SK-N-MC (cell line): Measurements from ENCODE around the gene SMC5.
A peak's percentile ranks its signal among the peaks of the same experiment; 100 is the strongest.

Experiments
- DNase-seq: peaks from one replicate; pipeline ENCODE4 v3.0.0-alpha.2; 2011; ENCODE audit warnings: low read depth, low spot score
- H3K27ac ChIP-seq: fragments of 200-600 bp; sonication (generic); 2 replicates; pipeline ENCODE4 v1.5.1; 2016; ENCODE audit warnings: mixed run types
- H3K36me3 ChIP-seq: fragments of 200-600 bp; sonication (generic); 2 replicates; pipeline ENCODE4 v1.6.1; 2017; ENCODE audit warnings: antibody characterized with exemption, low read length, mixed read lengths; ENCODE audit not compliant: insufficient read depth
- H3K4me3 ChIP-seq: fragments of 200-600 bp; sonication (generic); 2 replicates; pipeline ENCODE4 v1.5.1; 2016
- H3K9ac ChIP-seq: fragments of 200-600 bp; sonication (generic); 2 replicates; pipeline ENCODE4 v1.8.0; 2017; ENCODE audit warnings: mixed run types, mixed read lengths; ENCODE audit not compliant: insufficient read length
- H3K9me3 ChIP-seq: fragments of 200-600 bp; sonication (generic); 2 replicates; pipeline ENCODE4 v1.6.1; 2017; ENCODE audit warnings: low read depth, mild to moderate bottlenecking, antibody characterized with exemption, low read length, moderate library complexity, mixed read lengths
- EZH2 ChIP-seq: fragments of 200-600 bp; sonication (generic); IDR thresholded peaks from one replicate; pipeline ENCODE4 v1.6.1; 2017; ENCODE audit warnings: antibody characterized with exemption
- FOXP2 ChIP-seq: optimal IDR thresholded peaks from 2 replicates; pipeline ENCODE3; 2011; ENCODE audit warnings: mild to moderate bottlenecking, moderate library complexity; ENCODE audit not compliant: insufficient read depth; ENCODE audit errors: extremely low read length, control extremely low read depth
- POLR2AphosphoS5 ChIP-seq: IDR thresholded peaks from 2 replicates; pipeline ENCODE4 v1.6.1; 2012; ENCODE audit warnings: mild to moderate bottlenecking, low read depth, low read length, borderline replicate concordance

The SMC5 gene

GRCh38 chr9:70260007-70260443 lies 1.2 kb downstream of the SMC5 start:
- DNase-seq: no peak
- TF ChIP-seq POLR2AphosphoS5 (no peak), FOXP2 (no peak), EZH2 (no peak)
- H3K9ac ChIP-seq: peak overlapping the region; percentile 98

DNA sequence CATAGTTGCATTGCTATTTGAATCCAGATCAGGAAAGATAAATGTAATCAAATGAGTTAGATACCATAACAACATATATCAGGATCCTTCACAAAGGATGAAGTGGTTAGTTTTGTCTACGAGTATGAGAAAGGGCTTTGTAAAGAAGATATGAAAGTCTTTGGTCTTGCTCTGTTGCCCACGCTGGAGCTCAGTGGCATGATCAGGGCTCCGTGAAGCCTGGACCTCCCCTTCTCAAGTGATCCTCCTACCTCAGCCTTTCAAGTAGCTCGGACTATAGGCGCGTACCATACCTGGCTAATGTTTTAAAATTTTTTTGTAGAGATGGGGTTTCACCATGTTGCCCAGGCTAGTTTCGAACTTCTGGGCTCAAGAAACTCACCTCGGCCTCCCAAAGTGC lies 1.8 kb downstream of the SMC5 start:
- Histone ChIP-seq H3K9me3 (no peaks in the 10 kb centered on the region), H3K27ac (no peak overlapping the region), H3K9ac (no peak overlapping the region), H3K36me3 (peaks cover 51% of the 10 kb centered on the region), H3K4me3 (peak overlapping the region; percentile 98)
- no peak for TF ChIP-seq EZH2
- TF ChIP-seq POLR2AphosphoS5: no peak
- TF ChIP-seq FOXP2: no peak
- DNase-seq: no peak

More at GRCh38 chr9:70260007-70260443, 1.2 kb downstream of the SMC5 start:
- no peaks in the 10 kb centered on the region for H3K9me3 ChIP-seq
- peaks cover 45% of the 10 kb centered on the region for H3K36me3 ChIP-seq
- peak overlapping the region; percentile 98 for H3K4me3 ChIP-seq
- H3K27ac ChIP-seq: no peak overlapping the region

- Histone ChIP-seq H3K36me3 (peaks cover 56% of the 10 kb centered on the region), H3K9ac (no peak overlapping the region), H3K9me3 (no peaks in the 10 kb centered on the region), H3K4me3 (no peak overlapping the region), H3K27ac (no peak overlapping the region)
- no peak for TF ChIP-seq EZH2
- no peak for TF ChIP-seq POLR2AphosphoS5
- TF ChIP-seq FOXP2: no peak
- no peak for DNase-seq
Observed at GRCh38 chr9:70261131-70261870, 2.5 kb downstream of the SMC5 start.

- Histone ChIP-seq H3K4me3 (0 out of 2 replicates have a peak overlapping the region, but pooled peaks have one; percentile 22), H3K36me3 (peaks cover 66% of the 10 kb centered on the region), H3K9me3 (no peaks in the 10 kb centered on the region), H3K9ac (no peak overlapping the region), H3K27ac (0 out of 2 replicates have a peak overlapping the region, but pooled peaks have one; percentile 5)
- no peak for TF ChIP-seq FOXP2
- no peak for DNase-seq
Observed at GRCh38 chr9:70262366-70262765, 3.6 kb downstream of the SMC5 start.

- no peaks in the 10 kb centered on the region for H3K9me3 ChIP-seq
- DNase-seq: no peak
- no peak overlapping the region for H3K9ac ChIP-seq
- TF ChIP-seq POLR2AphosphoS5: no peak
- TF ChIP-seq FOXP2: no peak
- TF ChIP-seq EZH2: no peak
- H3K36me3 ChIP-seq: peaks cover 70% of the 10 kb centered on the region
- 0 out of 2 replicates have a peak overlapping the region, but pooled peaks have one; percentile 30 for H3K27ac ChIP-seq
- 0 out of 2 replicates have a peak overlapping the region, but pooled peaks have one; percentile 22 for H3K4me3 ChIP-seq
Observed at GRCh38 chr9:70262948-70263347, 4.2 kb downstream of the SMC5 start.

DNA sequence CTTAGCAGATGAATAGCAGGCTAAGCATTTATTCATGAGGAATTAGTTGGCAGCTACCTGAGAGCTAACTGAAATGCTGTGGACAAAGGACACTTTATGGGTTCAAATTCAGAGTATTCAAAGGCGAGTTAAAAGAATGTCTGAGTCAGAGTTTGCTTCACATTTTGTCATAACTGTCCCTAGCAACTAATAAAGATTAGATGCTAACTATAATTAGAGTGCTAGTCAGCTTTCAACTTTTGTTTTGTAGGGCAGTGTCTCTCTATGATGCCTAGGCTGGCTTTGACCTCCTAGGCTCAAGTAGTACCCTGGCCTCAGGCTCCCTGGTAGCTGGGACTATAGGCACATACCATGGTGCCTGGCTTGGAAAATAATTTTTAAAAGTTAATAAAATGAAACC lies 4.6 kb downstream of the SMC5 start:
- no peak for DNase-seq
- H3K36me3 ChIP-seq: peaks cover 74% of the 10 kb centered on the region

GRCh38 chr9:70278305-70278704 lies 19.5 kb downstream of the SMC5 start:
- peaks cover 53% of the 10 kb centered on the region for H3K36me3 ChIP-seq
- H3K4me3 ChIP-seq: no peak overlapping the region
- H3K27ac ChIP-seq: no peak overlapping the region
- no peak for DNase-seq
- H3K9ac ChIP-seq: no peak overlapping the region
- TF ChIP-seq FOXP2 (no peak), POLR2AphosphoS5 (no peak), EZH2 (no peak)
- H3K9me3 ChIP-seq: no peaks in the 10 kb centered on the region

More for the DNA sequence above, 4.6 kb downstream of the SMC5 start:
- H3K4me3 ChIP-seq: no peak overlapping the region
- no peak overlapping the region for H3K27ac ChIP-seq
- no peak overlapping the region for H3K9ac ChIP-seq
- H3K9me3 ChIP-seq: no peaks in the 10 kb centered on the region
- TF ChIP-seq FOXP2 (no peak), EZH2 (no peak), POLR2AphosphoS5 (no peak)

GRCh38 chr9:70283848-70284247 lies 25.1 kb downstream of the SMC5 start:
- Histone ChIP-seq H3K27ac (no peak overlapping the region), H3K9me3 (no peaks in the 10 kb centered on the region), H3K9ac (no peak overlapping the region), H3K4me3 (no peak overlapping the region), H3K36me3 (peaks cover 61% of the 10 kb centered on the region)
- no peak for TF ChIP-seq POLR2AphosphoS5
- TF ChIP-seq EZH2: no peak
- no peak for TF ChIP-seq FOXP2
- DNase-seq: no peak

- 0 out of 2 replicates have a peak overlapping the region, but pooled peaks have one; percentile 6 for H3K27ac ChIP-seq
- no peaks in the 10 kb centered on the region for H3K9me3 ChIP-seq
- peak; percentile 45 for DNase-seq
- H3K4me3 ChIP-seq: no peak overlapping the region
- TF ChIP-seq FOXP2 (peak; percentile 23), POLR2AphosphoS5 (no peak; the same call in 1 of the 2 replicates)
- H3K9ac ChIP-seq: no peak overlapping the region
- peaks cover 60% of the 10 kb centered on the region for H3K36me3 ChIP-seq
Observed at GRCh38 chr9:70285246-70285645, 26.5 kb downstream of the SMC5 start.
